ENCODE results near the gene ANKDD1A.
A peak's percentile ranks its signal among the peaks of the same experiment; 100 is the strongest.

ANKDD1A gene

GRCh38 chr15:64969401-64969800, 57.7 kb downstream of the ANKDD1A start:
- no peak for DNase-seq (ENCODE audit: low spot score)

GRCh38 chr15:64970698-64971097, 59.0 kb downstream of the ANKDD1A start:
- no peak for DNase-seq (ENCODE audit: low spot score)

- no peak for DNase-seq (ENCODE audit: low spot score)
Measured at GRCh38 chr15:64975390-64975789, 63.7 kb downstream of the ANKDD1A start.

- DNase-seq (ENCODE audit: low spot score): no peak
Measured at GRCh38 chr15:64979252-64979710, 67.6 kb downstream of the ANKDD1A start.

GRCh38 chr15:64981812-64982431, 70.2 kb downstream of the ANKDD1A start:
- DNase-seq (ENCODE audit: low spot score): no peak

- DNase-seq (ENCODE audit: low spot score): no peak
Measured at GRCh38 chr15:64982472-64982871, 70.8 kb downstream of the ANKDD1A start.

- DNase-seq (ENCODE audit: low spot score): no peak
Measured at GRCh38 chr15:64985366-64986033, 73.8 kb downstream of the ANKDD1A start.

GRCh38 chr15:64987136-64987535, 75.4 kb downstream of the ANKDD1A start:
- DNase-seq (ENCODE audit: low spot score): no peak

GRCh38 chr15:64989416-64990167, 77.9 kb downstream of the ANKDD1A start, which contains the start of gene SPG21:
TSS of gene SPG21 (minus strand) at chr15:64989914. CDS start at chr15:64983569, 6,345 bp downstream.
- peak; percentile 83 for DNase-seq (ENCODE audit: low spot score)

- DNase-seq (ENCODE audit: low spot score): no peak
Measured at GRCh38 chr15:64990168-64990470, 78.4 kb downstream of the ANKDD1A start.

GRCh38 chr15:64991536-64992135, 79.9 kb downstream of the ANKDD1A start:
- no peak for DNase-seq (ENCODE audit: low spot score)

GRCh38 chr15:64993290-64993689, 81.6 kb downstream of the ANKDD1A start:
- no peak for DNase-seq (ENCODE audit: low spot score)

GRCh38 chr15:64997066-64997465, 85.4 kb downstream of the ANKDD1A start:
- no peak for DNase-seq (ENCODE audit: low spot score)

GRCh38 chr15:64997745-64998375, 86.2 kb downstream of the ANKDD1A start:
- no peak for DNase-seq (ENCODE audit: low spot score)

GRCh38 chr15:65004993-65005392, 93.3 kb downstream of the ANKDD1A start:
- no peak for DNase-seq (ENCODE audit: low spot score)

GRCh38 chr15:65006876-65007275, 95.2 kb downstream of the ANKDD1A start:
- DNase-seq (ENCODE audit: low spot score): no peak
